ENCODE measurements around the gene CACNA1B. TPM values are rescaled to one million over a fixed set of nuclear protein-coding genes. Genes with fewer than 3 reads are reported as not detected.
"Not testable (repeated sequence)": the region's sequence is repeated elsewhere in the genome, so short reads cannot be mapped to it uniquely, and the experiment has no call there.

CACNA1B gene
- total and polyA plus RNA-seq, 9 donors, result 0.01 to 3.8 (median 0.16) TPM; not detected in 1

GRCh38 chr9:138122201-138122600, 244.6 kb downstream of the CACNA1B start:
- TF ChIP-seq POLR2A (IDR thresholded peaks at IDR 0.05), result no peak
- TF ChIP-seq CTCF (IDR thresholded peaks at IDR 0.05), result no peak
- no peak for TF ChIP-seq EP300 (IDR thresholded peaks at IDR 0.05)
- intact Hi-C loops (cut with DNase I), result loop anchor here in 1 of 4 donors (2.0 kb wide), 1 partner anchor 19 kb away; no protein-coding TSS in a partner anchor
- Histone ChIP-seq H3K36me3 (no peaks in the 10 kb centered on the region), H3K9me3 (no peaks in the 10 kb centered on the region), H3K4me1 (ENCODE audit: insufficient read depth) (no peaks in the 10 kb centered on the region), H3K27me3 (no peaks in the 10 kb centered on the region), H3K27ac (no peak overlapping the region), H3K4me3 (no peak overlapping the region)
- WGBS, 3 donors, result 82 to 90% (median 85%) methylated on average over 17 of the region's 17 CpGs
- DNase-seq, result no peak

- intact Hi-C loops (cut with DNase I), result loop anchor here in 1 of 4 donors (2.0 kb wide), 1 partner anchor 18 kb away; no protein-coding TSS in a partner anchor
- DNase-seq, result no peak
- no peak for TF ChIP-seq POLR2A (IDR thresholded peaks at IDR 0.05)
- TF ChIP-seq CTCF (IDR thresholded peaks at IDR 0.05), result no peak
- TF ChIP-seq EP300 (IDR thresholded peaks at IDR 0.05), result no peak
These were observed 245.1 kb downstream of the CACNA1B start for GRCh38 chr9:138122676-138123075.

GRCh38 chr9:138123086-138123485, 245.5 kb downstream of the CACNA1B start:
- DNase-seq, result no peak
- Histone ChIP-seq H3K4me3 (no peak overlapping the region), H3K27me3 (no peaks in the 10 kb centered on the region), H3K9me3 (no peaks in the 10 kb centered on the region), H3K36me3 (no peaks in the 10 kb centered on the region), H3K4me1 (ENCODE audit: insufficient read depth) (no peaks in the 10 kb centered on the region), H3K27ac (no peak overlapping the region)
- intact Hi-C loops (cut with DNase I), result loop anchor here in 1 of 4 donors (2.0 kb wide), 1 partner anchor 18 kb away; no protein-coding TSS in a partner anchor
- 76 to 91% (median 84%) methylated on average over 7 of the region's 7 CpGs for WGBS, 3 donors
- TF ChIP-seq CTCF (IDR thresholded peaks at IDR 0.05) (no peak), EP300 (IDR thresholded peaks at IDR 0.05) (no peak), POLR2A (IDR thresholded peaks at IDR 0.05) (no peak)

More at GRCh38 chr9:138122676-138123075, 245.1 kb downstream of the CACNA1B start:
- Histone ChIP-seq H3K27ac (no peak overlapping the region), H3K27me3 (no peaks in the 10 kb centered on the region), H3K4me3 (no peak overlapping the region), H3K9me3 (no peaks in the 10 kb centered on the region), H3K4me1 (ENCODE audit: insufficient read depth) (no peaks in the 10 kb centered on the region), H3K36me3 (no peaks in the 10 kb centered on the region)
- 77 to 85% (median 80%) methylated on average over 13 of the region's 13 CpGs for WGBS, 3 donors

- DNase-seq; intact Hi-C loops (cut with DNase I); H3K27me3 ChIP-seq; H3K36me3 ChIP-seq; H3K4me3 ChIP-seq; H3K27ac ChIP-seq; H3K4me1 ChIP-seq (ENCODE audit: insufficient read depth); H3K9me3 ChIP-seq: not testable (repeated sequence)
- WGBS, 3 donors, result 68 to 80% (median 72%) methylated on average over 6 to 18 of the region's 42 CpGs
These were observed 248.7 kb downstream of the CACNA1B start for GRCh38 chr9:138126090-138126857.

- 47 to 77% (median 56%) methylated on average over 16 to 25 of the region's 43 CpGs for WGBS, 3 donors
- intact Hi-C loops (cut with DNase I); H3K4me3 ChIP-seq; H3K4me1 ChIP-seq (ENCODE audit: insufficient read depth); DNase-seq; H3K36me3 ChIP-seq; H3K27ac ChIP-seq; H3K9me3 ChIP-seq; H3K27me3 ChIP-seq: not testable (repeated sequence)
These were observed 249.4 kb downstream of the CACNA1B start for GRCh38 chr9:138126858-138127584.

GRCh38 chr9:138128027-138128426, 250.4 kb downstream of the CACNA1B start:
- H3K4me1 ChIP-seq (ENCODE audit: insufficient read depth); H3K27me3 ChIP-seq; H3K4me3 ChIP-seq; H3K9me3 ChIP-seq; H3K36me3 ChIP-seq; H3K27ac ChIP-seq; DNase-seq; intact Hi-C loops (cut with DNase I): not testable (repeated sequence)
- 78 to 89% (median 80%) methylated on average over 10 to 12 of the region's 12 CpGs for WGBS, 3 donors

GRCh38 chr9:138129318-138129717, 251.7 kb downstream of the CACNA1B start:
- intact Hi-C loops (cut with DNase I); H3K4me3 ChIP-seq; H3K9me3 ChIP-seq; DNase-seq; H3K36me3 ChIP-seq; H3K27ac ChIP-seq; H3K4me1 ChIP-seq (ENCODE audit: insufficient read depth); H3K27me3 ChIP-seq: not testable (repeated sequence)
- 84 to 85% (median 85%) methylated on average over 4 of the region's 4 CpGs for WGBS, 3 donors
